ENCODE measurements around the gene CEACAM19. TPM values are rescaled to one million over a fixed set of nuclear protein-coding genes. Genes with fewer than 3 reads are reported as not detected.

CEACAM19 gene
- total RNA-seq, 4 donors from 2014 or later: 0.78 to 5.5 (median 3.8) TPM

DNA sequence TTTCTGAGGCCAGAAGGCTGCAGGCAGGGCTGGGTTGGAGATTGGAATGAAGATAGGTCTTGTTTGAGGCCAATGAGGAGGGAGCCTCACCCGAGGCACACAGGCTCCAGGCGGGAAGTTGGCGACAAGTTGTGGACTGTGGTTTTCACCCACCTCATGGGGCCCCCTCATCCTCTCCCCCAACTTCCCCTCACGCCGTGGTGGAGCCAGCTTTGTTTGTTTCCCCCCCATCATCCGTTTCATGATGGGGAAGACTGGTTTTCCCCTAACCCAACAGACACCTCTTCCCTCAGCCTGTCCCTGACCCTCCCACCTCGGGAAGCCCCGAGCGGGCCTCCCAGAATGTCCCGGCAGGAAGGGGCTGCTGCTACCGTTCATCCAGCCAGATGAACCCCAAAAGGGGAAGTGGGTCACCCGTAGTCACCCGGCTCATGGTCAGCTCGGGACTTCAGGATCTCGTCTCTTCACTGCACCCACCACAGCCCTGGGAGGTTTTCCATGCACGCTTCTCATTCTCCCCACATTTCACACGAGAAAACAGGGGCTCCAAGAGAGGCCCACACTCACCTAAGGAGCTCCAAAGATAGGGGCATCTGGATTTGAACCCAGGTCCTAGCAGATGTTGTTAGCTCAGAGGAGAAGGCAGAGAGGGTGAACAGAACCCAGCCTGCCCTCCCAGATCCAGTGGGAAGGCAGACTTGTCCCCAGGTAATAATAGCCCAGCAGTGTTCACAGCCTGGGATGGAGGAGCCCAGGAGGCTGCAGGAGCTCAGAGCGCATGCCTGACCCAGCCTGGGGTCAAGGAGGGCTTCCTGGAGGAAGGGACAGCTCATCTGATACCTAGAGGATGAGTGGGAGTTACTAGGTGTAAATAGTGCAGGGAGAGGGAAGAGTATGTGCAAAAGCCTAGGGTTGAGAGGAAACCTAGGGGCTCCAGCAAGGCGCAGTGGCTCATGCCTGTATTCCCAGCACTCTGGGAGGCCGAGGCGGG is 51.1 kb downstream of the CEACAM19 start:
- DNase-seq: no peak
- Histone ChIP-seq H3K4me1 (peaks cover 32 to 57% of the 10 kb centered on the region in 2 donors), H3K27ac (no peak overlapping the region), H3K27me3 (no peaks in the 10 kb centered on the region), H3K4me3 (replicated peaks in 1 of 3) (no peak overlapping the region), H3K36me3 (no peaks in the 10 kb centered on the region), H3K9me3 (no peaks in the 10 kb centered on the region)
- no peak for TF ChIP-seq POLR2A (IDR thresholded peaks at IDR 0.05)
- TF ChIP-seq, protein P1, sequence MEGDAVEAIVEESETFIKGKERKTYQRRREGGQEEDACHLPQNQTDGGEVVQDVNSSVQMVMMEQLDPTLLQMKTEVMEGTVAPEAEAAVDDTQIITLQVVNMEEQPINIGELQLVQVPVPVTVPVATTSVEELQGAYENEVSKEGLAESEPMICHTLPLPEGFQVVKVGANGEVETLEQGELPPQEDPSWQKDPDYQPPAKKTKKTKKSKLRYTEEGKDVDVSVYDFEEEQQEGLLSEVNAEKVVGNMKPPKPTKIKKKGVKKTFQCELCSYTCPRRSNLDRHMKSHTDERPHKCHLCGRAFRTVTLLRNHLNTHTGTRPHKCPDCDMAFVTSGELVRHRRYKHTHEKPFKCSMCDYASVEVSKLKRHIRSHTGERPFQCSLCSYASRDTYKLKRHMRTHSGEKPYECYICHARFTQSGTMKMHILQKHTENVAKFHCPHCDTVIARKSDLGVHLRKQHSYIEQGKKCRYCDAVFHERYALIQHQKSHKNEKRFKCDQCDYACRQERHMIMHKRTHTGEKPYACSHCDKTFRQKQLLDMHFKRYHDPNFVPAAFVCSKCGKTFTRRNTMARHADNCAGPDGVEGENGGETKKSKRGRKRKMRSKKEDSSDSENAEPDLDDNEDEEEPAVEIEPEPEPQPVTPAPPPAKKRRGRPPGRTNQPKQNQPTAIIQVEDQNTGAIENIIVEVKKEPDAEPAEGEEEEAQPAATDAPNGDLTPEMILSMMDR (IDR thresholded peaks at IDR 0.05): no peak
- intact Hi-C loops (cut with DNase I): loop anchor here (5.0 kb wide), 2 partner anchors 35 to 50 kb away; no protein-coding TSS in a partner anchor
- WGBS, 2 donors: 57 to 62% methylated on average over 20 to 21 of the region's 21 CpGs

DNA sequence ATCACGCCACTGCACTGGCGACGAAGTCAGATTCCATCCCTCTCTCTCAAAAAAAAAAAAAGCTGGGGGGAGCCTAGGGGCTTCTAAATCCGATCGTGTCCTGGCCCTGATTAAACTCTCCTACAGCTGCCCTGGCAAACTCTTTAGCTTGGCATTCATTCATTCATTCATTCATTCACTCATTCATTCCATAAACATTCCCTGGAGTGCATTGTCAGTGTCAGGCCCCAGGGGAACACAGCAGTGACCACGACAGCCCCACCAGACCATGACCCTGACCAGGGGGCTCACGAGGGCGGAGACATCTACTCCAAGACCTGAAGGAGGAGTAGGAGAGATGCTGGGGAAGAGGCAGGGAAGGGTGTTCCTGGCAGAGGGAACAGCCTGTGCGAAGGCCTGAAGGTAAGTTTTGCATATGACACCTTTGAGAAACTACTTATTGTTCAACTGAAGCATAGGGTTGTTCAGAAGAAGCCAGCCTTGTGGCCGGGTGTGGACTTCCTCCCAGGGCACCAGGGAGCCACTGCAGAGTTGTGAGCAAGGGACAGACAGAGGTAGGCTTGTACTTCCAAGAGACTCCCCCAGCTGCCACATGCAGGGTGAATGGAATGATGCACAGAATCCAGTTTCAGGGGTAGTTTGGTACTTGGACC is 52.1 kb downstream of the CEACAM19 start:
- TF ChIP-seq, protein P1 (IDR thresholded peaks at IDR 0.05): no peak
- no peak for TF ChIP-seq POLR2A (IDR thresholded peaks at IDR 0.05)
- no peak for DNase-seq
- intact Hi-C loops (cut with DNase I): loop anchor here (5.0 kb wide), 2 partner anchors 34 to 49 kb away; no protein-coding TSS in a partner anchor
- no peaks in the 10 kb centered on the region for H3K36me3 ChIP-seq
- peaks cover 23 to 48% of the 10 kb centered on the region in 2 donors for H3K4me1 ChIP-seq
- no peak overlapping the region for H3K27ac ChIP-seq
- no peaks in the 10 kb centered on the region for H3K9me3 ChIP-seq
- H3K4me3 ChIP-seq (replicated peaks in 1 of 3): no peak overlapping the region
- WGBS, 2 donors: 65 to 72% methylated on average over 10 of the region's 10 CpGs
- H3K27me3 ChIP-seq: no peaks in the 10 kb centered on the region

DNA sequence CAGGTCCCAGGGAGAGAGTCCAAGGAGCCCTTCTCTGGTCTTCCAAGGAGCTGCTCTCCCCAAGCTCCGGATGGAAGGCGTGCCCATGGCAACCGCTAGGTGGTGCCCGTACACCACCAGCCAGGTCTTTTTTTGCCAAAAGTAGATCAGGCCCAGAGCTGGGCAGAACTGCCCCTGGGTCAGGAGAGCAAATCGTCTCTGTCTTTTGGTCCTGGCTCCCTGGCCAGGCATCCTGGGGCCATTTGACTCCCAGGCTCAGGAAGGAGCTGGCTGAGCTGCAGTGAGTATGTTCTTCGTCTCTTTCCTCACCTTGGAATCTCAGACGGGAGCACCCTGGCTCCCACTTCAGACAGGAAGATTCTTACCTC is 52.7 kb downstream of the CEACAM19 start:
- H3K4me3 ChIP-seq (replicated peaks in 1 of 3): no peak overlapping the region
- H3K27me3 ChIP-seq: no peaks in the 10 kb centered on the region
- peak overlapping the region in 1 of 3 donors; percentile 58 for H3K27ac ChIP-seq
- peak; percentile 81 to 83 for DNase-seq
- peaks cover 18 to 43% of the 10 kb centered on the region in 2 donors for H3K4me1 ChIP-seq
- intact Hi-C loops (cut with DNase I): loop anchor here (5.0 kb wide), 2 partner anchors 33 to 48 kb away; no protein-coding TSS in a partner anchor
- H3K9me3 ChIP-seq: no peaks in the 10 kb centered on the region
- WGBS, 2 donors: 20 to 31% methylated on average over 5 to 7 of the region's 7 CpGs
- TF ChIP-seq, protein P1 (IDR thresholded peaks at IDR 0.05): peak; percentile 87 to 98 (median 97)
- TF ChIP-seq POLR2A (IDR thresholded peaks at IDR 0.05): no peak
- no peaks in the 10 kb centered on the region for H3K36me3 ChIP-seq

DNA sequence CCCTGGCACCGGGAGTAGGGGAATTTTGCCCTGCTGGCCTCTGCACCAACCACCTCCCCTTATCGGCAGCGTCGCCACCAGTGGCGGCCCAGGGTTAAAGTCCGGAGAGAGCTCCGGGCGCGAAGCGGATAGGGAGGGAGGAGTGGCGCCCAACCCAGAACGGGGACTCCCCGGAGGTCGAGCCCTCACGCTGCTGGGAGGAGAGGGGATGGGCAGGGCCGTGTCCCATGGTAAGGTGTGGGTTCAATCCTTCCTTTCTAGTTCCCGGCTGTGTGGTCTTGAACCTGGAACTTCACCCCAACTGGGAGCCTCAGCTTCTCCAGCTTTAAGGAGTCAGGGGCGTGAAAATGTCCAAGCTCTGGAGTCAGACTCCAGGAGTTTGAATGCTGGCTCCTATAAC is 54.0 kb downstream of the CEACAM19 start:
- peak in 1 of 2 donors; percentile 18 for DNase-seq
- no peak overlapping the region for H3K4me3 ChIP-seq (replicated peaks in 1 of 3)
- H3K4me1 ChIP-seq: peaks cover 12 to 35% of the 10 kb centered on the region in 2 donors
- H3K27me3 ChIP-seq: no peaks in the 10 kb centered on the region
- H3K9me3 ChIP-seq: no peaks in the 10 kb centered on the region
- intact Hi-C loops (cut with DNase I): no loop called here
- TF ChIP-seq POLR2A (IDR thresholded peaks at IDR 0.05): no peak
- WGBS, 2 donors: 7 to 41% methylated on average over 8 to 18 of the region's 18 CpGs
- no peaks in the 10 kb centered on the region for H3K36me3 ChIP-seq
- peak overlapping the region in 1 of 3 donors; percentile 28 for H3K27ac ChIP-seq

DNA sequence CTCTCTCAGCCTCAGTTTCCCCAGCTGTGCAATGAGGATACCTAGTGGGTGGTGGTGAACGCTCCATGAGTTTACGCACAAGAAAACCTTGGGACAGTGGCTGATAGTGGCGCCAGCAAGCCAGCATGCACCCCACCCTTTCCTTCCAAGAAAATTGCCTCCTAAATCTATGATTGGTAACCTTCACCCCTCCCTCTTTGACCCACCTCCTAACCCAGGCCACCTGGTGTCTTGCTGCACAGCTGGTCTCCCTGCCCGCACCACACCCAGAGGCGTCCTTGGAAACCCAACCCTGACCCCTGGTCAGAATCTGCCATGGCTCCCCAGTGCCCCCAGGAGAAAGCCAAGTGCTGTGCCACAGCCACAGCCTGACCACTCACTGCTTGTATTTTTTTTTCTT is 54.4 kb downstream of the CEACAM19 start:
- WGBS, 2 donors: 89 to 93% methylated on average over 5 of the region's 5 CpGs

More for the DNA sequence above, 54.4 kb downstream of the CEACAM19 start:
- H3K27ac ChIP-seq: no peak overlapping the region
- no peaks in the 10 kb centered on the region for H3K36me3 ChIP-seq
- intact Hi-C loops (cut with DNase I): no loop called here
- TF ChIP-seq, protein P1 (IDR thresholded peaks at IDR 0.05): no peak
- TF ChIP-seq POLR2A (IDR thresholded peaks at IDR 0.05): no peak
- peaks cover 12 to 30% of the 10 kb centered on the region in 2 donors for H3K4me1 ChIP-seq
- H3K27me3 ChIP-seq: no peaks in the 10 kb centered on the region
- no peak for DNase-seq
- H3K4me3 ChIP-seq (replicated peaks in 1 of 3): no peak overlapping the region
- no peaks in the 10 kb centered on the region for H3K9me3 ChIP-seq
